Tibial nerve (tissue), 4 donors: Measurements from ENCODE around the gene EMILIN2. TPM values are rescaled to one million over a fixed set of nuclear protein-coding genes. Genes with fewer than 3 reads are reported as not detected.

Experiments used
- DNase-seq, 2 donors: peaks; one replicate each; pipeline ENCODE4 v3.0.0-alpha.2; 2019; ENCODE audit warnings: low spot score in 2 of 2
- H3K27ac ChIP-seq, 4 donors: fragments of 200-600 bp; sonication (generic) in 3 of 4; one replicate each; pipeline ENCODE4 v1.5.1; 2017 to 2019; ENCODE audit warnings: mild to moderate bottlenecking in 1 of 4
- H3K27me3 ChIP-seq, 2 donors: fragments of 200-600 bp; sonication (generic) in 1 of 2; one replicate each; pipeline versions ENCODE4 v1.5.1 to v1.6.0; 2017 to 2019
- H3K36me3 ChIP-seq, 3 donors: fragments of 200-600 bp; sonication (generic); one replicate each; pipeline ENCODE4 v1.5.1; 2018 to 2019
- H3K4me1 ChIP-seq, 4 donors: fragments of 200-600 bp; sonication (generic) in 3 of 4; one replicate each; pipeline ENCODE4 v1.5.1; 2017 to 2019
- H3K4me3 ChIP-seq, 4 donors: fragments of 200-600 bp; sonication (generic) in 3 of 4; one replicate each; pipeline ENCODE4 v1.5.1; 2017 to 2019; ENCODE audit warnings: mild to moderate bottlenecking in 1 of 4, moderate library complexity in 1 of 4
- H3K9me3 ChIP-seq, 4 donors: fragments of 200-600 bp; sonication (generic) in 3 of 4; one replicate each; pipeline ENCODE4 v1.5.1; 2017 to 2019
- CTCF ChIP-seq, 5 experiments: fragments of 200-600 bp in 3 of 5; fragments of 450-650 bp in 2 of 5; sonication (generic) in 3 of 5; IDR thresholded peaks; one replicate each; pipeline ENCODE4 v1.5.1; 2016 to 2019; ENCODE audit warnings: antibody characterized with exemption in 5 of 5, mild to moderate bottlenecking in 3 of 5, moderate library complexity in 2 of 5
- EP300 ChIP-seq, 2 donors: sonication (generic); formaldehyde crosslinking; IDR thresholded peaks; one replicate each; pipeline ENCODE4 v1.6.1; 2017; ENCODE audit warnings: antibody characterized with exemption in 2 of 2, mild to moderate bottlenecking in 1 of 2
- POLR2A ChIP-seq, 2 donors: fragments of 450-650 bp; IDR thresholded peaks; one replicate each; pipeline ENCODE4 v1.6.1; 2017; ENCODE audit warnings: antibody characterized with exemption in 2 of 2, mild to moderate bottlenecking in 2 of 2, moderate library complexity in 2 of 2
- WGBS, 2 donors: methylation state at CpG; one replicate each; pipeline ENCODE4 v1.1.5; 2018; 5-methylcytosine and 5-hydroxymethylcytosine counted together
- total RNA-seq, 4 donors: library from RNA; depleted of rRNA; stranded (reverse); fragments of >200 nt; gene quantifications; one replicate each; pipeline ENCODE4 v1.1.0, GENCODE V29; 2016

EMILIN2 gene
- total RNA-seq, 4 donors from 2014 or later: 29.1 to 70.8 (median 36.3) TPM

- no peak for DNase-seq
Observed at GRCh38 chr18:2853173-2853925, 6.5 kb downstream of the EMILIN2 start.

GRCh38 chr18:2853926-2854664, 7.3 kb downstream of the EMILIN2 start:
- peak overlapping the region in 3 of 4 donors; percentile 40 to 59 (median 42) for H3K27ac ChIP-seq

More at GRCh38 chr18:2853173-2853925, 6.5 kb downstream of the EMILIN2 start:
- WGBS, 2 donors: 87 to 92% methylated on average over 18 of the region's 18 CpGs
- H3K4me1 ChIP-seq: peaks cover 0 to 51% (median 8%) of the 10 kb centered on the region in 4 donors
- H3K4me3 ChIP-seq: no peak overlapping the region
- H3K27ac ChIP-seq: peak overlapping the region in 1 of 4 donors; percentile 59
- no peaks in the 10 kb centered on the region for H3K9me3 ChIP-seq
- TF ChIP-seq POLR2A (IDR thresholded peaks at IDR 0.05) (no peak), EP300 (IDR thresholded peaks at IDR 0.05) (no peak), CTCF (IDR thresholded peaks at IDR 0.05) (no peak)
- peaks cover 0 to 10% of the 10 kb centered on the region in 2 donors for H3K27me3 ChIP-seq
- H3K36me3 ChIP-seq: no peaks in the 10 kb centered on the region

GRCh38 chr18:2854875-2855274, 8.1 kb downstream of the EMILIN2 start:
- 34 to 41% methylated on average over 6 of the region's 6 CpGs for WGBS, 2 donors
- no peak for DNase-seq
- Histone ChIP-seq H3K4me1 (peaks cover 0 to 38% (median 5%) of the 10 kb centered on the region in 4 donors), H3K4me3 (no peak overlapping the region), H3K36me3 (no peaks in the 10 kb centered on the region), H3K9me3 (peaks cover 0 to 4% (median 0%) of the 10 kb centered on the region in 4 donors), H3K27me3 (no peaks in the 10 kb centered on the region), H3K27ac (peak overlapping the region in 2 of 4 donors; percentile 39 to 59)
- TF ChIP-seq CTCF (IDR thresholded peaks at IDR 0.05): no peak
- TF ChIP-seq EP300 (IDR thresholded peaks at IDR 0.05): no peak
- TF ChIP-seq POLR2A (IDR thresholded peaks at IDR 0.05): no peak

More at GRCh38 chr18:2853926-2854664, 7.3 kb downstream of the EMILIN2 start:
- Histone ChIP-seq H3K4me3 (no peak overlapping the region), H3K27me3 (peaks cover 0 to 4% of the 10 kb centered on the region in 2 donors), H3K9me3 (no peaks in the 10 kb centered on the region), H3K36me3 (no peaks in the 10 kb centered on the region), H3K4me1 (peaks cover 0 to 43% (median 5%) of the 10 kb centered on the region in 4 donors)
- 62 to 67% methylated on average over 7 of the region's 7 CpGs for WGBS, 2 donors
- no peak for DNase-seq
- TF ChIP-seq CTCF (IDR thresholded peaks at IDR 0.05) (no peak), POLR2A (IDR thresholded peaks at IDR 0.05) (no peak), EP300 (IDR thresholded peaks at IDR 0.05) (no peak)

GRCh38 chr18:2855560-2856350, 8.9 kb downstream of the EMILIN2 start:
- DNase-seq: no peak
- H3K27me3 ChIP-seq: no peaks in the 10 kb centered on the region
- WGBS, 2 donors: 89 to 92% methylated on average over 22 of the region's 22 CpGs
- H3K4me3 ChIP-seq: no peak overlapping the region
- peaks cover 0 to 8% (median 0%) of the 10 kb centered on the region in 4 donors for H3K9me3 ChIP-seq
- peaks cover 0 to 38% (median 5%) of the 10 kb centered on the region in 4 donors for H3K4me1 ChIP-seq
- peak overlapping the region in 3 of 4 donors; percentile 37 to 85 (median 61) for H3K27ac ChIP-seq
- H3K36me3 ChIP-seq: no peaks in the 10 kb centered on the region
- TF ChIP-seq EP300 (IDR thresholded peaks at IDR 0.05) (no peak), POLR2A (IDR thresholded peaks at IDR 0.05) (no peak), CTCF (IDR thresholded peaks at IDR 0.05) (no peak)
